HT-29 (cell line): ENCODE results near the gene DCST2. TPM values are rescaled to one million over a fixed set of nuclear protein-coding genes. Genes with fewer than 3 reads are reported as not detected.
A peak's percentile ranks its signal among the peaks of the same experiment; 100 is the strongest.

Source experiments
- DNase-seq: peaks from one replicate; pipeline ENCODE4 v3.0.0-alpha.2; 2015; ENCODE audit warnings: low spot score
- total RNA-seq: library from RNA; depleted of rRNA; stranded (reverse); fragments of >200 nt; shearing (Covaris generic); gene quantifications from 2 replicates; pipeline ENCODE4 v1.2.3, GENCODE V29; 2014

The DCST2 gene
- total RNA-seq, 1 experiment from 2014 or later = 3.3 TPM

GRCh38 chr1:155010211-155010918, 23.2 kb downstream of the DCST2 start:
- DNase-seq = no peak

GRCh38 chr1:155009742-155010141, 23.8 kb downstream of the DCST2 start:
- DNase-seq = no peak

- no peak for DNase-seq
Measured at GRCh38 chr1:155009221-155009711, 24.3 kb downstream of the DCST2 start.

- DNase-seq = no peak
Measured at GRCh38 chr1:155008015-155008941, 25.3 kb downstream of the DCST2 start.

- no peak for DNase-seq
Measured at GRCh38 chr1:155007251-155007828, 26.2 kb downstream of the DCST2 start.

- no peak for DNase-seq
Measured at GRCh38 chr1:155006601-155007101, 26.9 kb downstream of the DCST2 start.

- no peak for DNase-seq
Measured at GRCh38 chr1:155005076-155006011, 28.2 kb downstream of the DCST2 start.

- DNase-seq = peak; percentile 36
Measured at GRCh38 chr1:155004352-155005075, 29.1 kb downstream of the DCST2 start.

- DNase-seq = peak; percentile 42
Measured at GRCh38 chr1:155003766-155004351, 29.7 kb downstream of the DCST2 start.

GRCh38 chr1:155003227-155003765, 30.3 kb downstream of the DCST2 start:
- DNase-seq = peak; percentile 48

- peak; percentile 48 for DNase-seq
Measured at GRCh38 chr1:155002464-155003226, 30.9 kb downstream of the DCST2 start, which contains the start of gene ZBTB7B. ZBTB7B (plus strand) TSS chr1:155002802; CDS start chr1:155014661, 11,859 bp downstream.

- peak; percentile 98 for DNase-seq
Measured at GRCh38 chr1:155001675-155002463, 31.7 kb downstream of the DCST2 start.

GRCh38 chr1:155001425-155001674, 32.2 kb downstream of the DCST2 start:
- no peak for DNase-seq

GRCh38 chr1:155000726-155001424, 32.7 kb downstream of the DCST2 start:
- peak; percentile 95 for DNase-seq

GRCh38 chr1:155000411-155000725, 33.2 kb downstream of the DCST2 start:
- peak; percentile 48 for DNase-seq

- DNase-seq = peak; percentile 56
Measured at GRCh38 chr1:154999571-155000410, 33.8 kb downstream of the DCST2 start.
